ENCODE measurements around the gene ENO1.

- TF ChIP-seq CTCF (conservative IDR thresholded peaks at IDR 0.05; ENCODE audit: low read depth, low read length): no peak
- TF ChIP-seq RAD21 (IDR thresholded peaks at IDR 0.05; ENCODE audit: low read length): no peak
- no peak for TF ChIP-seq CEBPB (IDR thresholded peaks at IDR 0.05; ENCODE audit: low read depth, low read length)
- no peak for TF ChIP-seq POLR2A (IDR thresholded peaks at IDR 0.05; ENCODE audit: low read depth, low read length)
- TF ChIP-seq MXI1 (IDR thresholded peaks at IDR 0.05; ENCODE audit: borderline replicate concordance, low read depth, low read length): no peak
- TF ChIP-seq CHD1 (IDR thresholded peaks at IDR 0.05; ENCODE audit: low read depth, low read length): no peak
- no peak for TF ChIP-seq MAZ (IDR thresholded peaks at IDR 0.05; ENCODE audit: borderline replicate concordance, low read depth, low read length)
- TF ChIP-seq RFX5 (IDR thresholded peaks at IDR 0.05; ENCODE audit: low read depth, low read length): no peak
- no peak for TF ChIP-seq ELK1 (IDR thresholded peaks at IDR 0.05; ENCODE audit: borderline replicate concordance, low read depth, low read length)
Observed at GRCh38 chr1:8905582-8906191, 27.2 kb upstream of the ENO1 start.
